Esophagus muscularis mucosa (tissue), 3 donors: ENCODE data around the gene RPS6KC1.

ENCODE experiments used
- CTCF ChIP-seq, 3 experiments: fragments of 200-600 bp in 2 of 3; fragments of 450-650 bp in 1 of 3; sonication (generic) in 2 of 3; IDR thresholded peaks; one replicate each; pipeline ENCODE4 v1.5.1; 2017 to 2019; ENCODE audit warnings: antibody characterized with exemption in 3 of 3, mild to moderate bottlenecking in 2 of 3, moderate library complexity in 1 of 3
- POLR2A ChIP-seq: fragments of 450-650 bp; IDR thresholded peaks from one replicate; pipeline ENCODE4 v1.6.1; 2017; ENCODE audit warnings: antibody characterized with exemption, moderate library complexity, mild to moderate bottlenecking, low read depth

- TF ChIP-seq CTCF (IDR thresholded peaks at IDR 0.05) (no peak), POLR2A (no peak)
These were observed 170.2 kb downstream of the RPS6KC1 start for GRCh38 chr1:213221209-213221608.
